GM18505 (cell line): ENCODE measurements around the gene WDR18.
A peak's percentile ranks its signal among the peaks of the same experiment; 100 is the strongest.
"Not testable (repeated sequence)": the region's sequence is repeated elsewhere in the genome, so short reads cannot be mapped to it uniquely, and the experiment has no call there.

Experiments
- ATAC-seq: cut with Tn5 transposase; IDR thresholded peaks from one replicate; pipeline ENCODE4 v1.9.1; 2021; ENCODE audit not compliant: unreplicated experiment
- POLR2A ChIP-seq: IDR thresholded peaks from 4 replicates; pipeline ENCODE4 v1.6.1; 2011; ENCODE audit warnings: borderline replicate concordance; ENCODE audit not compliant: insufficient read depth, insufficient read length; ENCODE audit errors: extremely low read depth

Gene WDR18

GRCh38 chr19:954272-954671, 29.9 kb upstream of the WDR18 start:
- no peak for TF ChIP-seq POLR2A
- ATAC-seq: no peak

DNA sequence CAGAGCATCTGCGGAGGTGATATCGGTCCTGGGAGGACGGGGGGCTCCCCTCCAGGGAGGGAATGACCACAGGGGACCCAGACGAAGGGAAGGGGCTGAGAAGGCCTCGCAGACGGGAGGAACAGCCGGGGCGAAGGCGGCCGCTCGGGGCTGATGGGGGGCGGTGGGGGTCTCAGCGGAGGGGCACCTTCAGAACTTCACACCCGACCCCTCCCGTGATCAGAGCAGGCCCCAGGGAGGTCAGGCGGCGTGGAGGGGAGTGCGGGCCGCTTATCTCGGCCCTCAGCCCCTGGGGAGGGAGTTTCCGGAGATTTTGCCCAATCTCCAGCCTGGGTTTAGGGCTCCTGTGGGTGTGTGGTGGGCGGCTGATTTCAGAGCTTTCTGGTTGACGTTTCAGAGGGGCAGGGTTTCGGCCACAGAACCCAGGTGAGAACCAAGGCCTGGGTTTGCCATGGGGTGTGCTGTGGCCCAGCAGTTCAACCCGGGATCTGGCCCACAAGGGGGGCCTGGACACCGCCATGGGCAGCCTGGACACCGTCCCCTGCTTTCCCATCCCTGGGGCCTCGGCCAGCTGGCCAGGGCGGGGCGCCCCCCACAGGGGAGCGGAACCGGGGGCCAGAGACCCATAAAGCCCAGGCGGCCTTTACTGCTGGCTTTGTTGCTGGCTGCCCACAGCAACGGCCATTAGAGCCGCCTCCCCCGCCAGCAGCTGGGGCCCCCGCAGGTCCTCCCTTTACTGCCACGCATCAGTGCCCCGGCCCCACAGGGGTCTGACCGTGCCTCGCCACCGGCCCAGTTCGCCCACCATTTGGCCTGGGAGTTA, 29.3 kb upstream of the WDR18 start:
- ATAC-seq: no peak
- TF ChIP-seq POLR2A: peak; percentile 68

DNA sequence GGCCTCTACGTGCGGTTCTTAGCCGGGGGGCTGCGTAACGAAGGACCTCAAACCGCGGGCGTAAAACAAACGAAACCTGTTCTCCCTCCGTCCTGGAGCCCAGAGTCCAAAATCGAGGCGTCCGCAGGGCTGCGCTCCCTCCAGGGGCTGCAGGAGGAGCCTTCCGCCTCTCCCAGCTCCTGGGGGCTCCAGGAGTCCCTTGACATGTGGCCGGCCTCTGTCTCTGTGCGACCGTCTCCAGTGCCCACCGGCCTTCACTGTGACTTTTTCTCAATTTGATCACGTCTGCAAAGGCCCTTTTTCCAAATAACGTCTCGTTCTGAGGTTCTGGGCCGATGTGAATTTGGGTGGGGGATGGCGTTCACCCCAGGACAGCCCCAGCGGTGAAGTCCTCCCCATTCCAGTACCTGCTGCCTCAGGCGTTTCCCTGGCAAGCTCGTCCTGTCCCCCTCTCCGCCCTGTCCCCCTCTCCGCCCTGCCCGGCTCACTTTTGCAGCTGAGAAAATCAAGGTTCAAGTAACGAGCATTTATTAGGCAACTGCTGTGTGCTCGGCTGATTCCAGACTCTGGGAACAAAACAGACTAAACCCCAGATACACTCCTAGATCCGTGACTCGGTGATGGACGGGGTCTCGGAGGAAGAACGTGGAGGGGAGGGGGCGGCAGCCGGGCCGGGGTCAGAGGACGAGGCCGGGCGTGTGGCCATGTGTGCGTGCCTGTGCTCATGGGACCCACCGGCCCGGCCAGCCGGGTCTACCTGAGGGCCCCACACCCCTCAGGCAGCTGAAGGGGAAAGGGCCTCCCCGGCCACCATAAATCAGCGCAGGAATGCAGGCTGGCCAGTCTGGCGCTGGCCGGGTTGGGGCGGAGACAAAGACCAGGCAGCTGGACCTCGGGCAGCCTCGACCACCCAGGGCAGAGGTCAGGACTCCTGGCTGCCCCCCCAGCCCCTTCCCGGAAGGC, 28.1 kb upstream of the WDR18 start:
- no peak for TF ChIP-seq POLR2A
- ATAC-seq: no peak

GRCh38 chr19:956766-957440, 27.2 kb upstream of the WDR18 start:
- no peak for ATAC-seq
- no peak for TF ChIP-seq POLR2A

DNA sequence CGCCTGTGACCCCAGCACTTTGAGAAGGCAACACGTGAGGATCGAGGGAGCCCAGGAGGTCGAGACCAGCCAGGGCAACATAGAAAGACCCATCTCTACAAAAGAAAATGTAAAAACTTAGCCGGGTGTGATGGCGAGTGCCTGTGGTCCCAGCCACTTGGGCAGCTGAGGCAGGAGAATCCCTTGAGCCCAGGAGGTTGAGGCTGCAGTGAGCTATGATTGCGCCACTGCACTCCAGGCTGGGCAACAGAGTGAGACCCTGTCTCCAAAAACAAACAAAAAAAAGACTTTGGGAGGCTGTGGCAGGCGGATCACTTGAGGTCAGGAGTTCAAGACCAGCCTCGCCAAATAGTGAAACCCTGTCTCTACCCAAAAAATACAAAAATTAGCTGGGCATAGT, 26.6 kb upstream of the WDR18 start:
- not testable (repeated sequence) for ATAC-seq

DNA sequence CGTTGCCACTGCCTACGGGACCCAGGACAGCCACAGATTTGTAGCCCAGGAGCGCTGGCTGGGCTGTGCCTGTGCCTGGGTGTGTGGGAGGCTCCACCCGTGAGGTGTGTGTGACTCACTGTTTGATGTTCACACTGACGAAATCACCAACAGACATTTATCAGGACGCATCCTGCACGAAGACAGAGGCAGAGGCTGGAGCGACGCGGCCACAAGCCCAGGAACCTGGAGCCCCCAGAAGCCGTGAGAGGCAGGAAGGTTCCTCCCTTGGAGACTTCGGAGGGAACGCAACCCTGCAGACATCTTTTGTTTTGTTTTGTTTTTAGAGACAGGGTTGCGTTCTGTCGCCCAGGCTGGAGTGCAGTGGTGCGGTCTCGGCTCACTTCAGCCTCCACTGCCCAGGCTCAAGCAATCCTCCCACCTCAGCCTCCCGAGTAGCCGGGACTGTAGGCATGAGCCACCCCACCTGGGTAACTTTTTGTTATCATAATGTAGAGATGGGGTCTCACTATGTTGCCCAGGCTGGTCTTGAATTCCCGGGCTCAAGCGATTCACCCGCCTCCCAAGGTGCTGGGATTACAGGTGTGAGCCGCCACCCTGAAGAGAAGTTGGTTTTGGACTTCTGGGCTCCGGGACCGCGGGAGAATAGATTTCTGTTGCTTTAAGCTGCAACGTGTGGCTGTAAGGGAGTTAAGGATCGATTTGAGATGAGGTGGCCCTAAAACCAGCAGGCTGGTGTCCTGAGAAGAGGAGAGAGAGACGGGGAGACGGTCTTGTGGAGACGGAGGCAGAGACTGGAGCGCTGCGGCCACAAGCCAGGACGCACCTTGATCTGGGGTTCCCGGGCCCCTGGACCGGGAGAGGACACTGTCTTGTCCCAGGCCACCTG, 24.9 kb upstream of the WDR18 start:
- ATAC-seq: no peak
- TF ChIP-seq POLR2A: no peak

GRCh38 chr19:960020-960419, 24.1 kb upstream of the WDR18 start:
- no peak for ATAC-seq
- no peak for TF ChIP-seq POLR2A

DNA sequence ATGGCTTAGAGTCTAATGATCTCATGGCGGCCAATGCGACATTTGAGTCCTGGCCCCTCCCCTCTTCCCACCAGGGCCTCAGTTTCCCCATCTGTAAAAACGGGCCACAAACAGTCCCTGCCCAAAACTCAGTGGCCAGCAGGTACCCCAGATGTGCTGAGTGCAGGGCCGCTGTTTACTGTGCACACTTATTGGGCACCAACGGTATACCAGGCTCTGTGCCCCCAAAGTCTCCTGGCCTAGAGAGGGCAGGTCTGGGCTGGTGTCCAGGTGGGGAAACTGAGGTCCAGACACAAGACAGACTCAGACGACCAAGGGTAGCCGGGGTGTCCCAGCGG, 23.6 kb upstream of the WDR18 start:
- no peak for ATAC-seq

GRCh38 chr19:961866-962620, 22.1 kb upstream of the WDR18 start:
- no peak for TF ChIP-seq POLR2A
- no peak for ATAC-seq

More for the DNA sequence above, 23.6 kb upstream of the WDR18 start:
- no peak for TF ChIP-seq POLR2A

GRCh38 chr19:962683-963400, 21.3 kb upstream of the WDR18 start:
- ATAC-seq: no peak
- TF ChIP-seq POLR2A: no peak

GRCh38 chr19:963486-963951, 20.6 kb upstream of the WDR18 start:
- no peak for ATAC-seq
- no peak for TF ChIP-seq POLR2A
